ENCODE data around the gene SETD2. TPM values are rescaled to one million over a fixed set of nuclear protein-coding genes. Genes with fewer than 3 reads are reported as not detected.

Gene SETD2
- total and polyA plus RNA-seq, 2 of the 8 experiments (the other 6 are each of a cell fraction or from before 2014, with no cell fraction given), result 15.7 to 46.3 TPM

DNA sequence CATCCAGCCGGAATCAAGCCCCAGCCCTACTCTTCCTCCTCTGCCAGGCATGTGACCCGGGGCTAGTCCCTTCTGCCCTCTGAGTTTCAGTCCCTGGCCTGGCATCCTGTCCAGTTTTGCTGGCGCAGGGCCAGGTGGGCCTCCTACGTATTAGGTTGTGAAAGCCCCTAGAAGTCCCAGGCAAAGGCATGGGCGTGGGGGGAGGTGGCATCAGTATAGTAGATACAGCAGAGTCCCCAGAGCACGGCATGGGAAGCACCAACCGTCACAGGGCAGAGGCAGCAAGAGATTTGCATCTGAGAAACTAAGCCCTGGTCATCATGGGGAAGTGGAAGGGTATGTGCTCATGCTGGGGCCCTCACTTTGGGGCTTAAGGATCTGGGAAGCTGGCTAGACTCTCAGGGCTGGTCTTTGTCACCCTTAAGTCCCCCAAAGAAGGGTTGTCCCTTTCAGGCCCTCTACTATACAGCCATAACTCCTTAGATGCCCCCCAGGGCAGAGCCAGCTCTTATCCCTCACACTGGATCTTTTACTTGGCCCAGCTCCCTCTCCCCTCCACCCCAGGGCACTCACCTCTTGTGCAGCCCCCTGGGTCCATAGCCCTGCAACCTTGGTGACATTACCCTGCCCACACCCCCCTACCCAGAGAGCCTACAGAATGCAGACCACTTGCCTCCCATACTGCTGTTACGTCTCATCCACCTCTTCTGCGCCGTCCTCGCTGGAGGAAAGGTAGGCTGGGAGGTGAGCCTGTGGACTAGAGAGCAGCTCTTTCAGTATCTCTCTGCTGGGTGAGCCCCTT is 173.1 kb downstream of the SETD2 start:
- Histone ChIP-seq H3K56ac (replicated peaks; ENCODE audit: insufficient read length, low read depth, low read length) (no peak overlapping the region), H3K27me3 (replicated peaks in 1 of 4; ENCODE audit: control insufficient read depth in 3 of 4, extremely low read depth in 1 of 4, insufficient read depth in 3 of 4, low read length in 3 of 4) (no peaks in the 10 kb centered on the region), H2AK5ac (ENCODE audit: low read depth, low read length) (no peak overlapping the region), H3K4me2 (ENCODE audit: insufficient read depth in 1 of 2, low read depth in 2 of 2, low read length in 2 of 2) (no peak overlapping the region), H3K4me3 (ENCODE audit: extremely low read depth in 1 of 4, insufficient read depth in 2 of 4, low read depth in 3 of 4, low read length in 4 of 4) (no peak overlapping the region), H3K23me2 (ENCODE audit: low read depth, low read length) (no peaks in the 10 kb centered on the region), H3K4ac (replicated peaks; ENCODE audit: insufficient read length, low read depth, low read length) (no peak overlapping the region), H2BK15ac (ENCODE audit: low read length) (no peak overlapping the region), H2BK5ac (ENCODE audit: low read depth, low read length) (no peak overlapping the region), H2BK12ac (ENCODE audit: low read depth, low read length) (no peak overlapping the region), H3K79me2 (ENCODE audit: control insufficient read depth in 1 of 2, insufficient read depth in 2 of 2, low read length in 2 of 2) (no peaks in the 10 kb centered on the region; a peak in 1 of 4 replicates), H3K9ac (replicated peaks in 1 of 4; ENCODE audit: extremely low read depth in 1 of 4, low read depth in 3 of 4, low read length in 3 of 4) (no peak overlapping the region), H4K5ac (ENCODE audit: insufficient read length, low read depth, low read length) (no peak overlapping the region), H3K79me1 (ENCODE audit: low read depth, low read length) (no peaks in the 10 kb centered on the region), H2BK120ac (replicated peaks; ENCODE audit: low read depth, low read length) (no peak overlapping the region), H3K27ac (ENCODE audit: low read depth, low read length) (no peak overlapping the region), H3K23ac (ENCODE audit: insufficient read length) (no peak overlapping the region), H2AFZ (ENCODE audit: low read length) (no peak overlapping the region), H3K18ac (ENCODE audit: extremely low read depth, low read length) (no peak overlapping the region), H4K91ac (replicated peaks; ENCODE audit: insufficient read length, low read length) (no peak overlapping the region), H2BK20ac (ENCODE audit: low read length) (no peak overlapping the region), H3K4me1 (replicated peaks in 1 of 4; ENCODE audit: control insufficient read depth in 3 of 4, insufficient read depth in 4 of 4, low read length in 3 of 4) (peaks cover 0 to 23% (median 8%) of the 10 kb centered on the region in 4 experiments; a peak in 6 of 7 replicates), H4K20me1 (replicated peaks in 1 of 2; ENCODE audit: control insufficient read depth in 1 of 2, insufficient read depth in 2 of 2, low read length in 2 of 2) (peaks cover 0 to 4% of the 10 kb centered on the region in 2 experiments), H3K36me3 (ENCODE audit: control insufficient read depth in 2 of 4, insufficient read depth in 4 of 4, low read length in 3 of 4) (peaks cover 0 to 3% (median 1%) of the 10 kb centered on the region in 4 experiments; a peak in 2 of 8 replicates), H3K9me3 (ENCODE audit: insufficient read depth in 2 of 2, low read depth in 1 of 2, low read length in 1 of 2) (no peaks in the 10 kb centered on the region), H4K8ac (ENCODE audit: extremely low read depth, insufficient read depth, low read length) (no peak overlapping the region), H3K14ac (ENCODE audit: insufficient read length) (no peak overlapping the region)
- TF ChIP-seq, protein P1, sequence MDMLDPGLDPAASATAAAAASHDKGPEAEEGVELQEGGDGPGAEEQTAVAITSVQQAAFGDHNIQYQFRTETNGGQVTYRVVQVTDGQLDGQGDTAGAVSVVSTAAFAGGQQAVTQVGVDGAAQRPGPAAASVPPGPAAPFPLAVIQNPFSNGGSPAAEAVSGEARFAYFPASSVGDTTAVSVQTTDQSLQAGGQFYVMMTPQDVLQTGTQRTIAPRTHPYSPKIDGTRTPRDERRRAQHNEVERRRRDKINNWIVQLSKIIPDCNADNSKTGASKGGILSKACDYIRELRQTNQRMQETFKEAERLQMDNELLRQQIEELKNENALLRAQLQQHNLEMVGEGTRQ (IDR thresholded peaks at IDR 0.05; ENCODE audit: low read length), result no peak
- no peak for TF ChIP-seq BRCA1 (IDR thresholded peaks at IDR 0.05; ENCODE audit: low read depth, low read length)
- TF ChIP-seq SRF (IDR thresholded peaks at IDR 0.05; ENCODE audit: low read depth, low read length), result no peak
- TF ChIP-seq CTBP2 (IDR thresholded peaks at IDR 0.05; ENCODE audit: borderline replicate concordance, insufficient read depth, insufficient read length, low read length), result no peak
- TF ChIP-seq CHD2 (IDR thresholded peaks at IDR 0.05; ENCODE audit: low read length), result no peak
- TF ChIP-seq NANOG (IDR thresholded peaks at IDR 0.05; ENCODE audit: insufficient read depth, low read depth, low read length, poor library complexity, severe bottlenecking), result no peak
- POLR2A ChIA-PET (ENCODE audit: partially characterized antibody), result interaction anchor here (1.2 kb wide), 1 partner anchor 9 kb away, joined by 3 read pairs; no protein-coding TSS in a partner anchor
- CTCF ChIA-PET (ENCODE audit: partially characterized antibody), result interaction anchor here (0.7 to 2.7 kb wide), 5 partner anchors 8 to 81 kb away, joined by 3 to 8 read pairs (median 4); no protein-coding TSS in a partner anchor
- 91% methylated on average over 11 of the region's 11 CpGs; no CpG with 5 or more reads in 1 of the 2 experiments for WGBS, 2 experiments (ENCODE audit: extremely low coverage in 1 of 2, insufficient coverage in 1 of 2, insufficient read length in 1 of 2, insufficient replicate concordance in 2 of 2, low coverage in 1 of 2, low lambda C conversion rate in 2 of 2, missing lambda C conversion rate in 1 of 2)
- FAIRE-seq (no peak), DNase-seq (ENCODE audit: low read depth in 1 of 2, low spot score in 2 of 2) (no peak)

Data from H1 (cell line).